ENCODE data around the gene HOXA7. TPM values are rescaled to one million over a fixed set of nuclear protein-coding genes. Genes with fewer than 3 reads are reported as not detected.

HOXA7 gene
- total and polyA plus RNA-seq, 7 donors = 2.9 to 10.2 (median 6.2) TPM

- H3K4me3 ChIP-seq = peak overlapping the region; percentile 75
- peak; percentile 84 to 93 for DNase-seq
- ATAC-seq = peak; percentile 73 to 81 (median 75)
- intact Hi-C loops (cut with DNase I) = loop anchor here in 1 of 2 donors (10.0 kb wide), 1 partner anchor 1266 kb away; no protein-coding TSS in a partner anchor
- peaks cover 0 to 2% of the 10 kb centered on the region in 2 donors for H3K36me3 ChIP-seq (ENCODE audit: insufficient read depth in 1 of 2, low read depth in 1 of 2)
- H3K4me1 ChIP-seq = peaks cover 35% of the 10 kb centered on the region
- no peaks in the 10 kb centered on the region for H3K9me3 ChIP-seq
- H3K27ac ChIP-seq = peak overlapping the region; percentile 84
- H3K27me3 ChIP-seq (ENCODE audit: insufficient read depth in 3 of 3, low read length in 2 of 3) = no peaks in the 10 kb centered on the region
- TF ChIP-seq CTCF (IDR thresholded peaks at IDR 0.05) = peak; percentile 84
- 0 to 1% (median 1%) methylated on average over 58 of the region's 58 CpGs for WGBS, 3 donors
Observed at GRCh38 chr7:27150568-27151340, 5.7 kb downstream of the HOXA7 start.

GRCh38 chr7:27149842-27150567, 6.5 kb downstream of the HOXA7 start:
- peaks cover 0 to 9% of the 10 kb centered on the region in 2 donors for H3K36me3 ChIP-seq (ENCODE audit: insufficient read depth in 1 of 2, low read depth in 1 of 2)
- intact Hi-C loops (cut with DNase I) = loop anchor here in 1 of 2 donors (10.0 kb wide), 2 partner anchors 755 to 1265 kb away; no protein-coding TSS in a partner anchor
- WGBS, 3 donors = 13 to 30% (median 17%) methylated on average over 13 of the region's 13 CpGs
- DNase-seq (no peak), ATAC-seq (peak; percentile 32 to 48 (median 35))
- no peak for TF ChIP-seq CTCF (IDR thresholded peaks at IDR 0.05)
- H3K9me3 ChIP-seq = no peaks in the 10 kb centered on the region
- peak overlapping the region; percentile 75 for H3K4me3 ChIP-seq
- peaks cover 29% of the 10 kb centered on the region for H3K4me1 ChIP-seq
- H3K27ac ChIP-seq = peak overlapping the region; percentile 84
- H3K27me3 ChIP-seq (ENCODE audit: insufficient read depth in 3 of 3, low read length in 2 of 3) = no peaks in the 10 kb centered on the region

GRCh38 chr7:27148756-27149641, 7.5 kb downstream of the HOXA7 start:
- H3K27me3 ChIP-seq (ENCODE audit: insufficient read depth in 3 of 3, low read length in 2 of 3) = no peaks in the 10 kb centered on the region
- WGBS, 3 donors = 7 to 18% (median 9%) methylated on average over 30 of the region's 30 CpGs
- no peak for ATAC-seq
- H3K27ac ChIP-seq = peak overlapping the region; percentile 84
- peak overlapping the region; percentile 75 for H3K4me3 ChIP-seq
- peak in 1 of 2 donors; percentile 59 for DNase-seq
- peaks cover 29% of the 10 kb centered on the region for H3K4me1 ChIP-seq
- peaks cover 0 to 19% of the 10 kb centered on the region in 2 donors for H3K36me3 ChIP-seq (ENCODE audit: insufficient read depth in 1 of 2, low read depth in 1 of 2)
- no peaks in the 10 kb centered on the region for H3K9me3 ChIP-seq
- intact Hi-C loops (cut with DNase I) = loop anchor here in 1 of 2 donors (10.0 kb wide), 1 partner anchor 754 kb away; no protein-coding TSS in a partner anchor
- no peak for TF ChIP-seq CTCF (IDR thresholded peaks at IDR 0.05)

GRCh38 chr7:27148031-27148755, 8.3 kb downstream of the HOXA7 start:
- Histone ChIP-seq H3K9me3 (no peaks in the 10 kb centered on the region), H3K36me3 (ENCODE audit: insufficient read depth in 1 of 2, low read depth in 1 of 2) (peaks cover 0 to 26% of the 10 kb centered on the region in 2 donors), H3K4me1 (peaks cover 29% of the 10 kb centered on the region), H3K4me3 (peak overlapping the region; percentile 75), H3K27ac (peak overlapping the region; percentile 84), H3K27me3 (ENCODE audit: insufficient read depth in 3 of 3, low read length in 2 of 3) (no peaks in the 10 kb centered on the region)
- ATAC-seq = peak in 3 of 4 donors; percentile 4 to 29 (median 17)
- DNase-seq = peak; percentile 44 to 82
- TF ChIP-seq CTCF (IDR thresholded peaks at IDR 0.05) = no peak
- intact Hi-C loops (cut with DNase I) = loop anchor here in 1 of 2 donors (10.0 kb wide), 1 partner anchor 753 kb away; no protein-coding TSS in a partner anchor
- WGBS, 3 donors = 4 to 10% (median 4%) methylated on average over 27 to 28 of the region's 28 CpGs
